Coronary artery (tissue), 2 donors: ENCODE results near the gene HVCN1.

ENCODE experiments used
- DNase-seq: peaks from one replicate; pipeline ENCODE4 v3.0.0-alpha.2; 2017; ENCODE audit warnings: low spot score
- H3K27ac ChIP-seq, 2 donors: fragments of 200-600 bp; sonication (generic); one replicate each; pipeline ENCODE4 v1.5.1; 2016 to 2019
- H3K4me3 ChIP-seq: fragments of 200-600 bp; sonication (generic); 2 replicates; pipeline ENCODE4 v1.5.1; 2016; ENCODE audit warnings: mild to moderate bottlenecking, moderate library complexity
- CTCF ChIP-seq: fragments of 200-600 bp; sonication (generic); IDR thresholded peaks from one replicate; pipeline ENCODE4 v1.5.1; 2019; ENCODE audit warnings: antibody characterized with exemption

HVCN1 gene

GRCh38 chr12:110699591-110700445, 10.9 kb upstream of the HVCN1 start:
- TF ChIP-seq CTCF, result no peak
- Histone ChIP-seq H3K27ac (peak overlapping the region in 1 of 2 donors; percentile 63), H3K4me3 (no peak overlapping the region)
- no peak for DNase-seq

DNA sequence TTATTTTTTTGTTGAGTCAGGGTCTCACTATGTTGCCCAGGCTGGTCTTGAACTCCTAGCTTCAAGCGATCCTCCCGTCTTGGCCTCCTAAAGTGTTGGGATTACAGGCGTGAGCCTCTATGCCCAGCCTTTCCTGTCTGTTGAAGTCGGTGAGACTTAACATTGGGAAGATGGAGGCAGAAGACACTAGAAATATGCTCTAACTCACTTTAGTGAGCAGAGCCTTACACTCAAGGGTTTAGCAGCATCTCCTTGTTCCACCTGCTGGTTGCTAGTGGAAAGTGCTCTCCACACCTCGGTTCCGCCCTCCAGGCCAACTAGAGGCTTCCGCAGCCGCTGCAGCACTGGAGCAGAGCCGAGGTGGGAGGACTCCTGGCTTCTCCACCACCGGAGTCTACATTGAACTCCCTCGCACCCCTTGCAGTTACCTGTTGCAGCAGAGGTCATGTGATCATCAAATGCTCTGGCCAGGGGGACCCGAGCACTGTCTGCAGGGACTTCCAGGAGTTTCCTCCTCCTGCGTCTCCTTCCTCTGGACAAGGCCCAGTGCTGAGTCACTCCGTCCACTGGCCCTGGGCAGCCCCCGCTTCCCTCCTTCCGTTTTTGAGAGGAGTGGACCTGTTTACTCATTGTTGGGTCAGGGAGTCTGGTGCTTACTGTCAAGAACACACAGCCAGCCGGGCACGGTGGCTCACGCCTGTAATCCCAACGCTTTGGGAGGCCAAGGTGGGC, 9.4 kb upstream of the HVCN1 start:
- Histone ChIP-seq H3K27ac (peak overlapping the region in 1 of 2 donors; percentile 63), H3K4me3 (peak overlapping the region; percentile 48)
- peak; percentile 34 for TF ChIP-seq CTCF
- peak; percentile 85 for DNase-seq

GRCh38 chr12:110697236-110697635, 8.3 kb upstream of the HVCN1 start:
- H3K27ac ChIP-seq, result no peak overlapping the region
- no peak for DNase-seq
- H3K4me3 ChIP-seq, result no peak overlapping the region
- TF ChIP-seq CTCF, result no peak

GRCh38 chr12:110696283-110696682, 7.4 kb upstream of the HVCN1 start:
- H3K4me3 ChIP-seq, result no peak overlapping the region
- no peak for TF ChIP-seq CTCF
- H3K27ac ChIP-seq, result no peak overlapping the region
- no peak for DNase-seq

DNA sequence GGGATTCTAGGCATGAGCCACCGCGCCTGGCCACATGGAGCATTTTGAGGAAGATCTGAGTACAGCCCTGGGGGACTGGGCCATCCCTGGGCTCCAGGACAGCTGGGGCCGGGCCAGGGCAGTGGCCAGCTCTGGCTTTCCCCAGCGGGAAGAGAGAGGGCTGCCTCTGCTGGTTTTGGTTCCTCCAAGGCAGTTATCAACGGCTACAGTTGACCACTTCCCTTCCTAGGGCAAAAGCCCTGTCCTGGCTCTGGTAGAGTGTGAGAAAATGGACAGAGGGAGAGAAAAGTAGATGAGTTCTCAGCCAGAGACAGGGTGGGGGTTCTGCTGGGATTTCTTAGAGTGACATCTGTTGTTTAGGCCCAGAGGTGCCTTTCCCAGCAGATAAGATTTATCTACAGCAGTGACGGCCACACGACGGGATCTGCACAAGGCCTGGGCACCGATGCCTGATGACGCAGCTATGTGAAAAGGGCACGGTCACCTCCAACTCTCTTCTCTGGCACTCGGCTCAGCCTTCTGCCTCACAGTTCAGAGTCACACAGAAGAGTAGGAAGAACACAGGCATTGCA, 5.5 kb upstream of the HVCN1 start:
- Histone ChIP-seq H3K27ac (peak overlapping the region in 1 of 2 donors; percentile 55), H3K4me3 (no peak overlapping the region)
- no peak for DNase-seq
- no peak for TF ChIP-seq CTCF

DNA sequence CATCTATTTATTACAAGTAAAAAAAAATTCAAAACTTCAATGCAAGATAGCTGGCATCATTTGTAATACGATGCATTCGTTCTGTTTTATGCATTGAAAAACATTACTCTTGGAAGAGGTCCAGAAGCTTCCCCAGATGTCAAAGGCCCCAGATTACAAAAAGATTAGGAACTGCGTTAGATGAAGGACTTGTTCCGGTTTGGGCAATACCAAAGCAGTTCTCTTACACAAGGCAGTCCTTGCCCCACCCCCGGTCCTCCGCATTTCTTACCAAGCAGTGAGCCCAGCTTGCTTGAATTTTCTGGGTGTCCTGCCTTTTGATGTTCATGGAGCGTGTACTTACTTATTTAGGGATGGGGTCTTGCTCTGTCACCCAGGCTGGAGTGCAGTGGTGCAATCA, 4.8 kb upstream of the HVCN1 start:
- H3K4me3 ChIP-seq, result no peak overlapping the region
- TF ChIP-seq CTCF, result no peak
- H3K27ac ChIP-seq, result peak overlapping the region in 1 of 2 donors; percentile 55
- DNase-seq, result no peak
